ENCODE results near the gene PLB1. TPM values are rescaled to one million over a fixed set of nuclear protein-coding genes. Genes with fewer than 3 reads are reported as not detected.

The PLB1 gene
- total RNA-seq, 2 donors from 2014 or later = 7.4 to 9.6 TPM

- DNase-seq (ENCODE audit: low spot score) = no peak
- no peaks in the 10 kb centered on the region for H3K9me3 ChIP-seq
- TF ChIP-seq POLR2AphosphoS5 (IDR thresholded peaks at IDR 0.05) = no peak
- no peak for TF ChIP-seq CTCF (IDR thresholded peaks at IDR 0.05)
- no peak for TF ChIP-seq POLR2A (IDR thresholded peaks at IDR 0.05)
- WGBS = 69% methylated on average over 6 of the region's 6 CpGs
- intact Hi-C loops (cut with DNase I) = no loop called here
- no peak overlapping the region for H3K27ac ChIP-seq
- no peak overlapping the region for H3K4me3 ChIP-seq
- H3K36me3 ChIP-seq = no peaks in the 10 kb centered on the region
- no peaks in the 10 kb centered on the region for H3K27me3 ChIP-seq (replicated peaks; ENCODE audit: insufficient read depth)
- no peaks in the 10 kb centered on the region for H3K4me1 ChIP-seq (replicated peaks)
Observed at GRCh38 chr2:28488083-28488830, 7.6 kb upstream of the PLB1 start.

- no peak for DNase-seq (ENCODE audit: low spot score)
- no peak overlapping the region for H3K4me3 ChIP-seq
- H3K9me3 ChIP-seq = no peaks in the 10 kb centered on the region
- intact Hi-C loops (cut with DNase I) = no loop called here
- H3K4me1 ChIP-seq (replicated peaks) = no peaks in the 10 kb centered on the region
- no peaks in the 10 kb centered on the region for H3K27me3 ChIP-seq (replicated peaks; ENCODE audit: insufficient read depth)
- no peak for TF ChIP-seq CTCF (IDR thresholded peaks at IDR 0.05)
- no peaks in the 10 kb centered on the region for H3K36me3 ChIP-seq
- H3K27ac ChIP-seq = no peak overlapping the region
- 76% methylated on average over 4 of the region's 4 CpGs for WGBS
Observed at GRCh38 chr2:28488858-28489575, 6.8 kb upstream of the PLB1 start.

- TF ChIP-seq POLR2A (IDR thresholded peaks at IDR 0.05) (no peak), POLR2AphosphoS5 (IDR thresholded peaks at IDR 0.05) (no peak), CTCF (IDR thresholded peaks at IDR 0.05) (no peak)
- H3K27me3 ChIP-seq (replicated peaks; ENCODE audit: insufficient read depth) = no peaks in the 10 kb centered on the region
Observed at GRCh38 chr2:28490558-28490957, 5.3 kb upstream of the PLB1 start.

GRCh38 chr2:28492282-28492681, 3.6 kb upstream of the PLB1 start:
- TF ChIP-seq POLR2A (IDR thresholded peaks at IDR 0.05) (no peak), POLR2AphosphoS5 (IDR thresholded peaks at IDR 0.05) (no peak), CTCF (IDR thresholded peaks at IDR 0.05) (no peak)
- no peak for DNase-seq (ENCODE audit: low spot score)
- no peak overlapping the region for H3K4me3 ChIP-seq
- 21% methylated on average over 1 of the region's 1 CpG for WGBS
- no peaks in the 10 kb centered on the region for H3K9me3 ChIP-seq
- H3K36me3 ChIP-seq = no peaks in the 10 kb centered on the region
- no peaks in the 10 kb centered on the region for H3K4me1 ChIP-seq (replicated peaks)
- H3K27me3 ChIP-seq (replicated peaks; ENCODE audit: insufficient read depth) = no peaks in the 10 kb centered on the region
- H3K27ac ChIP-seq = no peak overlapping the region
- intact Hi-C loops (cut with DNase I) = no loop called here

More at GRCh38 chr2:28490558-28490957, 5.3 kb upstream of the PLB1 start:
- 85% methylated on average over 7 of the region's 7 CpGs for WGBS
- H3K4me3 ChIP-seq = no peak overlapping the region
- no peak overlapping the region for H3K27ac ChIP-seq
- no peaks in the 10 kb centered on the region for H3K4me1 ChIP-seq (replicated peaks)
- DNase-seq (ENCODE audit: low spot score) = no peak
- H3K9me3 ChIP-seq = no peaks in the 10 kb centered on the region
- intact Hi-C loops (cut with DNase I) = no loop called here
- H3K36me3 ChIP-seq = no peaks in the 10 kb centered on the region

- no peak for DNase-seq (ENCODE audit: low spot score)
- intact Hi-C loops (cut with DNase I) = no loop called here
- TF ChIP-seq CTCF (IDR thresholded peaks at IDR 0.05) (no peak), POLR2A (IDR thresholded peaks at IDR 0.05) (no peak), POLR2AphosphoS5 (IDR thresholded peaks at IDR 0.05) (no peak)
- 87% methylated on average over 6 of the region's 6 CpGs for WGBS
- no peak overlapping the region for H3K4me3 ChIP-seq
- H3K27ac ChIP-seq = no peak overlapping the region
- no peaks in the 10 kb centered on the region for H3K27me3 ChIP-seq (replicated peaks; ENCODE audit: insufficient read depth)
- no peaks in the 10 kb centered on the region for H3K36me3 ChIP-seq
- H3K4me1 ChIP-seq (replicated peaks) = no peaks in the 10 kb centered on the region
- H3K9me3 ChIP-seq = no peaks in the 10 kb centered on the region
Observed at GRCh38 chr2:28493636-28494035, 2.2 kb upstream of the PLB1 start.

Measured in prostate gland (tissue), 2 donors.